Natural killer cell (primary cell): Measurements from ENCODE around the gene BEX1. TPM values are rescaled to one million over a fixed set of nuclear protein-coding genes. Genes with fewer than 3 reads are reported as not detected.

Source experiments
- ATAC-seq, 3 donors: fragments of 150-1000 bp in 2 of 3; fragments of 200-7000 bp in 1 of 3; cut with Tn5 transposase; 1 replicate in 1 of 3; 2 replicates in 2 of 3; pipeline ENCODE4 v1.10.0; 2021; ENCODE audit warnings: mild to moderate bottlenecking in 2 of 3, moderate library complexity in 2 of 3
- DNase-seq, 2 donors: peaks; one replicate each; pipeline versions ENCODE4 v3.0.0 to v3.0.0-alpha.2; 2013 to 2021; ENCODE audit warnings: mixed read lengths in 1 of 2
- H3K27ac ChIP-seq: one replicate; pipeline ENCODE4 v1.5.1; 2013; ENCODE audit warnings: mild to moderate bottlenecking, low read length
- H3K27me3 ChIP-seq: one replicate; pipeline ENCODE4 v1.6.1; 2013; ENCODE audit warnings: low read length; ENCODE audit not compliant: control insufficient read depth, insufficient read depth
- H3K36me3 ChIP-seq: one replicate; pipeline ENCODE4 v1.6.1; 2013; ENCODE audit warnings: low read length; ENCODE audit not compliant: control insufficient read depth, insufficient read depth
- H3K4me1 ChIP-seq: one replicate; pipeline ENCODE4 v1.6.1; 2013; ENCODE audit warnings: low read length; ENCODE audit not compliant: control insufficient read depth, insufficient read depth
- H3K4me3 ChIP-seq: one replicate; pipeline ENCODE4 v1.5.1; 2013; ENCODE audit warnings: low read length
- H3K9me3 ChIP-seq: one replicate; pipeline ENCODE4 v1.6.1; 2013; ENCODE audit warnings: low read length; ENCODE audit not compliant: control insufficient read depth, insufficient read depth
- H3K27ac Mint-ChIP-seq, 2 donors: one replicate each; pipeline ENCODE4 v1.8.0; 2022; ENCODE audit warnings: mild to moderate bottlenecking in 2 of 2, mixed read lengths in 2 of 2, moderate library complexity in 1 of 2
- H3K27me3 Mint-ChIP-seq, 2 donors: one replicate each; pipeline ENCODE4 v1.8.0; 2022; ENCODE audit warnings: low read depth in 2 of 2, mixed read lengths in 2 of 2
- H3K36me3 Mint-ChIP-seq: one replicate; pipeline ENCODE4 v1.8.0; 2022; ENCODE audit warnings: mixed read lengths
- H3K4me1 Mint-ChIP-seq, 2 donors: one replicate each; pipeline ENCODE4 v1.8.0; 2022; ENCODE audit warnings: mixed read lengths in 2 of 2
- H3K4me3 Mint-ChIP-seq: one replicate; pipeline ENCODE4 v1.8.0; 2022; ENCODE audit warnings: mild to moderate bottlenecking, moderate library complexity, mixed read lengths
- H3K9me3 Mint-ChIP-seq, 2 donors: one replicate each; pipeline ENCODE4 v1.8.0; 2022; ENCODE audit warnings: mixed read lengths in 2 of 2
- WGBS: methylation state at CpG from one replicate; pipeline ENCODE4 v1.1.7; 2013; ENCODE audit warnings: missing lambda C conversion rate; ENCODE audit not compliant: insufficient coverage; 5-methylcytosine and 5-hydroxymethylcytosine counted together
- intact Hi-C: fragments of 100-400 bp; cut with micrococcal nuclease; formaldehyde crosslinking; loops from one replicate; pipeline ENCODE4 v1.14.2; 2022
- total RNA-seq, 4 donors: library from RNA; stranded (reverse); fragments of 120-200 nt in 1 of 4; gene quantifications; one replicate each; pipeline versions ENCODE4 v1.2.3 to v1.2.4, GENCODE V29; 2013 to 2022
- TF ChIP-seq, protein P1 (sequence below): fragments of 200-600 bp; IDR thresholded peaks from one replicate; pipeline ENCODE4 v1.8.0; 2022; ENCODE audit warnings: antibody characterized with exemption

The BEX1 gene
- total RNA-seq, 3 donors from 2014 or later (not counting 1 experiment from before 2014, with no cell fraction given): 0.59 TPM; not detected in 2

DNA sequence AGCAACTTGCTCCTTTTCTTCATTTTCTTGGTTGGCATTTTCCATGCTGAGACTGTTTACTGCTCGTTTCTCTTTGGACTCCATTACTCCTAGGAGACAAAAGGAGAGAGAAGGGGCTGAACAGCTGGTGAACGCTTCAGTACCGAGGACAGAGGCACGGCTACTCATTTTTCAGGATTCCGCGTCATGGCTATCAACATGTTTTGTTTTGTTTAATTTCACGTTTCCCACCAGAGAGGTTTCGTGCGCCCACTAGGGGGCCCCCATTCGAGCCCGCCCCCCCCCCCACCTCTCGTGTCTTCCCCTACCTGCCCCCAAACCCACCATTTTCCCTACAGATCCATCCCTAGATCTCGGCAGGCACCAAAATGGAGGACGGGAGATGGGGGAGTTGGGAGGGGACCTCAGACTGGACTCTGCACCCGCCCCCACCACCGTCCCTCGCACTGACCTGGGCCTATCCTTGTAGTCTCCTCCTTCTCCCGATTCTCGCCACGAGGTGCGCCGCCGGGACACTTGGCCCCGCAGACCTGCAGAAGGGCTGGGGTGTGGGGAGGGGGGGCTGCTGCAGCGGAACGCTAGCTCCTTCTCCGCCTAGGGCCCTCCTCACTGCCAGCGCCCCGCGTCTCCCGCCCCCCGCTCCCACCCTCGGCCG lies 653 bp downstream of the BEX1 start:
- no peaks in the 10 kb centered on the region for H3K4me1 Mint-ChIP-seq
- no peak overlapping the region for H3K27ac ChIP-seq

DNA sequence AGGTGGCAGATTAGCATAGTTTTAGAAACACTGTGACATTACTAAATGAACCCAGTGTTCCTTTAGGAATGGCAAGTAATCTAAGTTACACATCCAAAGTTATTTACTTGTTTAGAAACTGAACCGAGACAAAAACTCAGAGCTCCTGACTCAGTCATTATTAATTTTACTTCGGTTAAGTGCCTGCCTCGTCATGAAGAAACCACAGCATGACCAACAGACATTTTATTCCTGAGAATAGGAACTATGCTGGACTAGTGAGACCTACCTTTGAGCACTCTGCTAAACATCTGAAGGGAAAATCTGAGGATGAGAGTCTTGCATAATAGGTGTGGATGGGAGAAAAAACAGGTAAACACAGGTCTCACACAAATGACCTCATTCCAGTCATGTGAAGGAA lies 2.5 kb downstream of the BEX1 start:
- Mint-ChIP-seq H3K9me3 (no peaks in the 10 kb centered on the region), H3K4me3 (no peak overlapping the region), H3K27me3 (peaks cover 9 to 13% of the 10 kb centered on the region in 2 donors), H3K36me3 (no peaks in the 10 kb centered on the region), H3K4me1 (no peaks in the 10 kb centered on the region), H3K27ac (no peak overlapping the region)
- Histone ChIP-seq H3K36me3 (no peaks in the 10 kb centered on the region), H3K27ac (no peak overlapping the region), H3K4me1 (no peaks in the 10 kb centered on the region), H3K4me3 (no peak overlapping the region), H3K9me3 (no peaks in the 10 kb centered on the region), H3K27me3 (no peaks in the 10 kb centered on the region)
- DNase-seq (no peak), ATAC-seq (no peak)
- TF ChIP-seq, protein P1, sequence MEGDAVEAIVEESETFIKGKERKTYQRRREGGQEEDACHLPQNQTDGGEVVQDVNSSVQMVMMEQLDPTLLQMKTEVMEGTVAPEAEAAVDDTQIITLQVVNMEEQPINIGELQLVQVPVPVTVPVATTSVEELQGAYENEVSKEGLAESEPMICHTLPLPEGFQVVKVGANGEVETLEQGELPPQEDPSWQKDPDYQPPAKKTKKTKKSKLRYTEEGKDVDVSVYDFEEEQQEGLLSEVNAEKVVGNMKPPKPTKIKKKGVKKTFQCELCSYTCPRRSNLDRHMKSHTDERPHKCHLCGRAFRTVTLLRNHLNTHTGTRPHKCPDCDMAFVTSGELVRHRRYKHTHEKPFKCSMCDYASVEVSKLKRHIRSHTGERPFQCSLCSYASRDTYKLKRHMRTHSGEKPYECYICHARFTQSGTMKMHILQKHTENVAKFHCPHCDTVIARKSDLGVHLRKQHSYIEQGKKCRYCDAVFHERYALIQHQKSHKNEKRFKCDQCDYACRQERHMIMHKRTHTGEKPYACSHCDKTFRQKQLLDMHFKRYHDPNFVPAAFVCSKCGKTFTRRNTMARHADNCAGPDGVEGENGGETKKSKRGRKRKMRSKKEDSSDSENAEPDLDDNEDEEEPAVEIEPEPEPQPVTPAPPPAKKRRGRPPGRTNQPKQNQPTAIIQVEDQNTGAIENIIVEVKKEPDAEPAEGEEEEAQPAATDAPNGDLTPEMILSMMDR: no peak
- intact Hi-C loops: no loop called here
- 81% methylated on average over 3 of the region's 3 CpGs for WGBS

More for the DNA sequence above, 653 bp downstream of the BEX1 start:
- H3K27me3 Mint-ChIP-seq: peaks cover 11 to 17% of the 10 kb centered on the region in 2 donors
- TF ChIP-seq, protein P1: no peak
- H3K27ac Mint-ChIP-seq: no peak overlapping the region
- H3K36me3 ChIP-seq: no peaks in the 10 kb centered on the region
- H3K4me1 ChIP-seq: no peaks in the 10 kb centered on the region
- H3K4me3 ChIP-seq: no peak overlapping the region
- intact Hi-C loops: no loop called here
- no peaks in the 10 kb centered on the region for H3K27me3 ChIP-seq
- no peak for DNase-seq
- no peak overlapping the region for H3K4me3 Mint-ChIP-seq
- ATAC-seq: no peak
- no peaks in the 10 kb centered on the region for H3K9me3 ChIP-seq
- WGBS: 10% methylated on average over 15 of the region's 34 CpGs
- H3K36me3 Mint-ChIP-seq: no peaks in the 10 kb centered on the region
- no peaks in the 10 kb centered on the region for H3K9me3 Mint-ChIP-seq

DNA sequence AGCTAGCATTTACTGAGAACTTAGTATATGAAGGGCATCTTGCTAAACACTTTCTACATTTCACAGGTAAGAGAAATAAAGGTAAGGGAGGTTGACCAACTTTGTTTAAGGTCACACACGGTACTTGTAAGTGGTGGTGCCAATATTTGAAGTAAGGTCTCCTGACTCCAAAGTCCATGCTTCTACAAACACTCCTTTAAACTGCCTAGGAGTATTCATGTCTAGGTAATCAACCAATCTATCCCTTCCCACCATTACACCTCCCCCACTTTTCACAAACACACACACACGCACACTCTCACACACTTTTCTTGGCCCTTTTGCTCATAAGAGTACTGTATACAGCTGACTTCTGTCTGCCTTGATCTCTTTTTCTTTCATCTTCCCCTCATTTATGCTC lies 7.1 kb downstream of the BEX1 start:
- DNase-seq (no peak), ATAC-seq (no peak)
- no peak overlapping the region for H3K27ac ChIP-seq
- no peaks in the 10 kb centered on the region for H3K36me3 ChIP-seq
- no peak overlapping the region for H3K4me3 ChIP-seq
- H3K4me3 Mint-ChIP-seq: no peak overlapping the region
- H3K9me3 Mint-ChIP-seq: no peaks in the 10 kb centered on the region
- H3K9me3 ChIP-seq: no peaks in the 10 kb centered on the region
- WGBS: 100% methylated on average over 1 of the region's 2 CpGs
- peaks cover 0 to 21% of the 10 kb centered on the region in 2 donors for H3K27me3 Mint-ChIP-seq
- H3K4me1 Mint-ChIP-seq: no peaks in the 10 kb centered on the region
- TF ChIP-seq, protein P1: no peak
- intact Hi-C loops: no loop called here
- H3K36me3 Mint-ChIP-seq: no peaks in the 10 kb centered on the region
- no peak overlapping the region for H3K27ac Mint-ChIP-seq
- H3K4me1 ChIP-seq: no peaks in the 10 kb centered on the region
- no peaks in the 10 kb centered on the region for H3K27me3 ChIP-seq

DNA sequence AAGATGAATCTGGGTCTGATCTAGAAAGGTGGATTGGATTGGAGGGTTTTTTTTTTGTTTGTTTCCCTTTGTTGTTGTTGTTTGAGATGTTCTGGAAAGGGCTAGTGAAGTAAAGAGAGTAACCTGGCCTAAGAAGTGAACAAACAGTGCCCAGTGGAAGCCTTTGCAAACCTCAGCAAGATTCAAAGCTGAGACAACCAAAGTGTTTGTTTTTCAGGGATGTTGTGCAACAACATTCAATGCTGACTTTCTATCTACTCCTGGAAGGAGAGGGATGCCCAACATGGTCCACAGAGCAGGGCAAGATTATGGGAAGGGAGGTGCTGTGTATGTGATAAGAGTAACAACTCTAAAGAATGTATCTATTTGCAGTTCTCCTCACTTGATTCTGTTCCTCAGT lies 11.3 kb downstream of the BEX1 start:
- Mint-ChIP-seq H3K27me3 (peaks cover 3 to 23% of the 10 kb centered on the region in 2 donors), H3K36me3 (no peaks in the 10 kb centered on the region), H3K27ac (no peak overlapping the region), H3K4me3 (no peak overlapping the region), H3K4me1 (no peaks in the 10 kb centered on the region), H3K9me3 (no peaks in the 10 kb centered on the region)
- TF ChIP-seq, protein P1: no peak
- H3K27ac ChIP-seq: no peak overlapping the region
- H3K4me3 ChIP-seq: no peak overlapping the region
- no peak for ATAC-seq
- no peaks in the 10 kb centered on the region for H3K9me3 ChIP-seq
- no peak for DNase-seq
- H3K36me3 ChIP-seq: no peaks in the 10 kb centered on the region
- no peaks in the 10 kb centered on the region for H3K4me1 ChIP-seq
- H3K27me3 ChIP-seq: no peaks in the 10 kb centered on the region
- intact Hi-C loops: no loop called here
